Left renal pelvis (tissue), 4 donors: Measurements from ENCODE around the gene GREM1. TPM values are rescaled to one million over a fixed set of nuclear protein-coding genes. Genes with fewer than 3 reads are reported as not detected.

ENCODE experiments used
- DNase-seq, 4 donors: peaks; one replicate each; pipeline ENCODE4 v3.0.0-alpha.2; 2013; ENCODE audit warnings: low read depth in 4 of 4, low spot score in 3 of 4
- polyA plus RNA-seq, 4 donors: library from polyadenylated mRNA; unstranded; fragments of 120-200 nt; gene quantifications; one replicate each; pipeline ENCODE4 v1.2.1, GENCODE V29; 2013; ENCODE audit not compliant: insufficient read length in 4 of 4

The GREM1 gene
- polyA plus RNA-seq, 4 donors, result 0.21 to 0.60 (median 0.41) TPM

DNA sequence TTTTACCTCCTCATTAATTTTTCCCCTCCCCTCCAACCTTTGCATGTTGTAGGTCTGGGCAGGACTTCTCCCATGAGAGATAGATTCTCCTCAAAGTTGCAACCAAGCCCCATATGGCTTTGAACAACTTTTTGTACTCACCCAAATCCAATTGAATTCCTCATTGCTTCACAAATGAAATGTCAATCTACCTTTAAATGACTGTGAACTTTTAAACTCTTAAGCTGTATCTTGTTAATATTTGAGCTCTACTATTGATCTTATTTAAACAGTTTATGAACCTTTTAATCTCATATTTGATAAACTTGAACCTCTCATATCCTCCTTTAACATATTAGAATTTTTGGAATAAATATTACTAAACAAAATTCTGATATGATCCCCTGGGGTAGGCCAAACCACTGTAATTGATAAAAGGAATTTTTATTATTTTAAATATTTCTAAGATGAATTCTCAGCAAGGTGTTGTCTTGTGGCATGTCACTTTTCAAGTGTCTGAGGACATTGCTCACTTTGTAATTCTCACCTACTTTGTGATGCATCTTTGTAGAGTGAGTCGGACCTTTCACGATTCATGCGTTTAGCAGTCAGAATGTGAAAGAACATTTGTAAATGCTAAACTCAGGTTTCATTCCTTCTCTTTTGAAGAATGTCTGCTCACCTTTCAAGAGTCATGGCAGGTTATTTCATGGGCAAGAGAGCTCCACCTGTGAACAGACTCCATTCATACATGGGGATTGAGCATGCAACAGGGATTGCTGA lies 23.4 kb upstream of the GREM1 start:
- no peak for DNase-seq

GRCh38 chr15:32698773-32699390 lies 18.9 kb upstream of the GREM1 start:
- no peak for DNase-seq

DNA sequence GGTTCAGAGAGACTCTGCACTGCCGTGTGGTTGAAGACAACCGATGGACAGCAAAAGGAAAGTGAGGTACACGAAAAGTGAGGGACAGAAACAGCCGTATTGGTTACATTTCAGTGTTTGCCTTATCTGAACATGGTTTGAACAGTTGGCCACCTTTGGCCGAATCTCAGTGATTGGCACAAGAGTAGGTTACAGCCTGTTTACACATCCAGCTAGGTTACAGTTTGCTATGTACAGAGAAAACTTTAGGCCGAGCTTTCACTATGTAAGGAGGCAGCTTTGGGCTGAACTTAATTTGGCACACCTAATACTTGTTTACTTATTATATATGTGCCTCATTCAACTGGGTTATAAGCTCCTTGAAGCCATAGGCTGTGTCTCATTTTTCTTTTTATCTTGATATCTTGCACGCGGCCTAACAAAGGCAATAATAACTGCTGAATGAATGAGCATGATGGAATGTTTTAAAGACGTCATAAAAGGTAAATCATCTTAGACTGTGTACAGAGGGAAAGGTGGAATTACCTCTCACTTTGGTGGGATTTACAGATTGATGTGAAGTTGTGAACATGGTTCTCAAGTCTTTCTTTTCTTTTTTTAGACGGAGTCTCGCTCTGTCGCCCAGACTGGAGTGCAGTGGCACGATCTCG lies 17.2 kb upstream of the GREM1 start:
- DNase-seq, result no peak

GRCh38 chr15:32701863-32702262 lies 15.9 kb upstream of the GREM1 start:
- no peak for DNase-seq

GRCh38 chr15:32704395-32704981 lies 13.3 kb upstream of the GREM1 start:
- no peak for DNase-seq

DNA sequence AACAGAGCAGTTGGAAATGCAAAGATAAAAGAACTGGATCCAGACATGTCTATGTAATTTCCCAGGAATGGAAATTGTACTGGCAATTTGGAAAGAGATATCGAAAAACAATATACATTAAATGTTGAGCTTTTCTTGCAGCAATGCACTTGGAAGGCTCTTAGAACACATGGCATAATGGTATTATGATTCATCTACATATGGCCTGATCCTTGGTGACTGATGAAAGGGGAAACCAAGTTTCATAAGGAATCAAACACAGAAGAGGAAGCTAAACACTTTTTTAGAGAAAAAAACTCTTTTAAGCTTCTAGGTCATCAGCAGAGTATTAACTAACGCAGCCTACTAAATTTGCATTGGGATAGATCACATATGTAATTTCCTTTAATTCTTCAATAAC lies 12.4 kb upstream of the GREM1 start:
- no peak for DNase-seq

- DNase-seq, result no peak
Measured at GRCh38 chr15:32706704-32707103, 11.1 kb upstream of the GREM1 start.

DNA sequence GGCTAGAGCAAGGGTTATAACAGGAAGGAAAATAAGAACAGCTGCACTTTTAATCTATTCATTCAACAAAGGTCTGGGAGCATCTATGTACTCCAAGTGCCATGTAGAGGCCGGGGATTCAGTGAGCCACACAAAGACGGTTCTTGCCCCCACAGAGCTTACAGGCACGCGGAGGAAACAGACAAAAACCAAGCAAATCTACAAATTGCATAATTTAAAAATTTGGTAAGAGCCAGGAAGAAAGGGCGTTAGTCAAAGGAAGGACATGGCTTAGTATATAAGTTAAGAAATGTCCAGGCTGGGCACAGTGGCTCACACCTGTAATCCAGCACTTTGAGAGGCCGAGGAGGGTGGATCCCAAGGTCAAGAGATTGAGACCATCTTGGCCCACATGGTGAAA lies 10.4 kb upstream of the GREM1 start:
- no peak for DNase-seq

- no peak for DNase-seq
Measured at GRCh38 chr15:32709295-32710033, 8.3 kb upstream of the GREM1 start.

GRCh38 chr15:32715276-32715675 lies 2.5 kb upstream of the GREM1 start:
- DNase-seq, result no peak

GRCh38 chr15:32716216-32716914 lies 1.4 kb upstream of the GREM1 start:
- no peak for DNase-seq

GRCh38 chr15:32716915-32717425 lies 834 bp upstream of the GREM1 start:
- DNase-seq, result no peak

- no peak for DNase-seq
Measured at GRCh38 chr15:32718227-32718820, 520 bp downstream of the GREM1 start.

DNA sequence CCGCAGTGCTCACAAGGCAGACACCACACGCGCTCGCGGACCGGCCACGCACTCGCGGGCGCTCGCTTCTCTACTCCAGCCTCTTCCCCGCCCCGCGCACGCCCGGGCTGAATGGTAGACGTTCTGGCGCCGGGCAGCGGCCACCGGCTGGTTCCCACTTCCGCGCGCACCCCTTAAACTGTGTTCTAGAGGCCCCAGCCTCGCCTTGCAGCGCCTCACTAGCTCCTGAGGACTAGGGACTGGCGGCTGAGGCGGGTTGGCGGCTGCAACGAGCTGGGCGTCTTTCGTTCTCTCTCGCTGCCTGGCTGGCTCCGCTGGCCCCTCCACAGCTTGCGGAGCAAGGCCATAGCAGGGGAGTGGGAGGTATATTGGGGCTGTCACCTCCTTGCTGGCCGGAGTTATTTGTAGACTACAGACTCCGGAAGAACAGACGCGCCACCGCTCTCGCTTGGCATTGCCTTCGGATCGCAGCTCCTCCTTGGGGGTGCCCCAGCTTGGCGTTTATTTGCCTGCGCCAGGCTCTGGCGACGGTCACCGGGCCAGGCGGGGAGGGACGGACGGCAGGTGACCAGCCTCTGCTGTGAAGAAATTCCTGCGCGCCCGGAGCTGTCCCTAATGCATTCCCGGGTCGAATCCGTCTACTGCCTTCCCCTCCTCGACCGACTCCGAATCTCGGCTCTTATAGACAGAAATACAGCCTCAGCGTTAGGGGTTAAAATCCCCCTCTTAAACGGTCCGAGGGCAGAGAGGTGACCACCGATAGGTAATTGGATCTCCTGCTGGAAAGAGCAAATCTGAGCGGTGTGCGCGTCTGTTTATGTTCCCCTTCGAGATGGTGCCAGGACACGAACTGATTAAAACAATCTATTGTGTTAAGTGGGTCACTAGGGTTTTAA lies 1.3 kb downstream of the GREM1 start:
- no peak for DNase-seq

DNA sequence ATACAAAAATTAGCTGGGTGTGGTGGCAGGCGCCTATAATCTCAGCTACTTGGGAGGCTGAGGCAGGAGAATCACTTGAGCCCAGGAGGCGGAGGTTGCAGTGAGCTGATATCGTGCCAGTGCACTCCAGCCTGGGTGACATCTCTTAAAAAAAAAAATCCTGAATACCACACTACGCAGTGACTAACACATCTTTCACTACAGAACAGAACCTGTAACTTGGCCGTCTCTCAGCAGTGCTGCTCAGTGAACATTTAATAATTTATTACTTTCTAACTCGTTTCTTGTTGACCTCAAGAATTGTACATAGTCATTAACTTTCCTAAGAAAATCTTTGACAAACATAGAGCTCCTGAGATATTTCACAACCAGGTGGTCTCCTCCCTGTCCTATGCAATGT lies 3.8 kb downstream of the GREM1 start:
- no peak for DNase-seq

DNA sequence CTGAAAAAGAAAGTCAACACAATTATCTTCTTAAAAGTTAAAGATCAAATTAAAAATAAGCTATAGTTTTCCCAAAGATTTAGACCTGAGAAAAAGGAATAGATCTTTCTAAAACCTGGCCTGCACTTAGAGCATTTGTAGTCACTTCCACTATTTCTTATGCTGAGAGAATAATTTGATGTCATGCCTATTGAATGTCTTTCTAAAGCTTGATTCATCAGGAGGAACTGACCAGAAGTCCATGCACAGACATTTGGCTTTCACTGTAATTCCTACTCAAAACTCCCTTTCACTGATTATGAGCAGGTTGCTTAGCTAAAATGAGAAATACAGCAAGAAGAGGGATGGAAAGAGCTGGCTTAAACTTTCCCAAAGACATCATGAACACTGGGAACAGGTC lies 4.3 kb downstream of the GREM1 start:
- DNase-seq, result no peak

DNA sequence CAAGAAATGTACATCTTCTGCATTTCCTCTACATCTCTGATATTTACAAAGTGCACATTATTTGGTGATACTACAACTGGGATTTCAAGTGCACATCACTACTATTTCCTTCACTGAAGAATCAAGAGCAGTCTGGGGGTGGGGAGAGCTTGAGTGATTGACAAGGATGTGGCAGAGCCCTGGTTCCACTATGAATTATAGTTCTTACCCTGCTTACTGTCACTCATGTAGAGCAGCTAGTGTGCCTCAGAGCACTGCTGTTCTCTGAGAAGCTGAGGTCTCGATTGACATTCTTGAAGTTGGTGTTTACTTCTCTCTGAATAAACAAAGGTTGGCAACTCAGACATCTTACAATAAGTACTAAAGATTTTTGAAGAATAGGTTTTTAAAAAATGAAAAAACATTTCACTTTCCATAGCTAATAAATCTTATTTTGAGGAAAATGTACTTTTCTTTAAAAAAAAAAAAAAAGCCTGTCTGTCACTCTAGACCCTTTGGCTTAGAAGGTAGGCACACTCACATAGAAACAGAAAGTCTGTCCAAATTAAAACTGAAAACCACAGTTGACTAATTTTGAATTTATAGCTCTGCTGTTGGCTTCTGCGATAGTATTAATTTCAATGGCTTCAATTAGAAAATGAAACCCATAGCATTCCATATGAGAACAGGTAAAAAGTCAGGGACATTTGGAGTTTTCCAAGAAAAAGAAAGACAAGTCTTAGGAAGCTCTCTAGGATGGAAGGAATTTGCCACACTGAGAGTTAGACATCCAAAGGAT lies 5.6 kb downstream of the GREM1 start:
- no peak for DNase-seq
